Large intestine (tissue), 3 donors: Measurements from ENCODE around the gene EXOSC9. TPM values are rescaled to one million over a fixed set of nuclear protein-coding genes. Genes with fewer than 3 reads are reported as not detected.

Experiments used
- DNase-seq, 2 donors: peaks; one replicate each; pipeline versions ENCODE4 v3.0.0 to v3.0.0-alpha.2; 2013
- H3K27ac ChIP-seq: one replicate; pipeline ENCODE4 v1.5.1; 2013; ENCODE audit warnings: low read length
- H3K27me3 ChIP-seq: 2 replicates; pipeline ENCODE4 v1.6.1; 2013; ENCODE audit warnings: low read length; ENCODE audit not compliant: control insufficient read depth, insufficient read depth
- H3K36me3 ChIP-seq: 2 replicates; pipeline ENCODE4 v1.6.1; 2013; ENCODE audit warnings: low read length; ENCODE audit not compliant: control insufficient read depth, insufficient read depth
- H3K4me1 ChIP-seq: one replicate; pipeline ENCODE4 v1.6.1; 2013; ENCODE audit warnings: low read length; ENCODE audit not compliant: control insufficient read depth, insufficient read depth
- H3K4me3 ChIP-seq: one replicate; pipeline ENCODE4 v1.5.1; 2013; ENCODE audit warnings: low read length
- H3K9me3 ChIP-seq: one replicate; pipeline ENCODE4 v1.6.1; 2013; ENCODE audit warnings: mild to moderate bottlenecking, low read depth, low read length, moderate library complexity; ENCODE audit not compliant: control insufficient read depth
- WGBS: methylation state at CpG from one replicate; pipeline ENCODE4 v1.1.5; 2013; ENCODE audit warnings: low lambda C conversion rate; ENCODE audit not compliant: insufficient coverage; 5-methylcytosine and 5-hydroxymethylcytosine counted together
- polyA plus RNA-seq: library from polyadenylated mRNA; unstranded; fragments of 120-200 nt; gene quantifications from one replicate; pipeline ENCODE4 v1.2.1, GENCODE V29; 2013

Gene EXOSC9
- polyA plus RNA-seq, 1 donor, result 29.0 TPM

DNA sequence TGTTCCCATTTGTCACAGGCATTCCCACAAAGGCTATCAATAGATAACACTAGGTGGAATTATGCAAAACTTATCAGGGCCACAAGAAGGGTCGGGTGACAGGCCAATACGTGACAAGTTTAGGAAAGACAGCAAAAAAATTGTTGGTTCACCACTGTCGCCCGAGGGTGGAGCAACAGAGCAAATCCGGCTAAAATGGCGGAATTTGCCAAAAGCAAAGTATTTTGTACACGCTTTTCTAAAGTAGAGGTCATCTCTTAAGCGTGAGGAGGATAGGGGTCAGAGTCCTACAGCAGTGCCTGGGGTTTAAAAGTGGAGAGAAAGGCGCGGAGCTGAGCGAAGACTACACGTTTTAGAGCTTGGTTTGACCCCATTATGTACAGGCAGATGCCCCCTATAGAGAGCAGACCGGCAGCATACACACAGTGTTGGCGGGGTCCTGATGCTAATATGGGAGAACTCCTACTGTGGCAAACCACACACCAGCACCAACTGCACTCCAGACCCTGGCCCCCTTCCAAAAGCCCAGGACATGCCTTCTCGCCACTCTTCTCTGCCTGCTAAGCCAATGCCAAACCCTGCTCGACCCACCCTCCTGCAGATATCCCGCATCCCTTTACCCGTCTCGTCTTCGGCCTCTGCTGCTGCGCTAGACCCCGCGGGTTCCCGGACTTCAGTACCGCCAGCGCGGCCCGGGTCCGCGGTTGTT is 21.8 kb downstream of the EXOSC9 start:
- H3K27ac ChIP-seq, result peak overlapping the region; percentile 20
- no peaks in the 10 kb centered on the region for H3K4me1 ChIP-seq
- H3K9me3 ChIP-seq, result no peaks in the 10 kb centered on the region
- WGBS, result no CpG with 5 or more reads among the region's 30 CpGs
- peaks cover 8% of the 10 kb centered on the region for H3K36me3 ChIP-seq
- no peaks in the 10 kb centered on the region for H3K27me3 ChIP-seq
- H3K4me3 ChIP-seq, result peak overlapping the region; percentile 80
- DNase-seq, result peak; percentile 9 to 38

DNA sequence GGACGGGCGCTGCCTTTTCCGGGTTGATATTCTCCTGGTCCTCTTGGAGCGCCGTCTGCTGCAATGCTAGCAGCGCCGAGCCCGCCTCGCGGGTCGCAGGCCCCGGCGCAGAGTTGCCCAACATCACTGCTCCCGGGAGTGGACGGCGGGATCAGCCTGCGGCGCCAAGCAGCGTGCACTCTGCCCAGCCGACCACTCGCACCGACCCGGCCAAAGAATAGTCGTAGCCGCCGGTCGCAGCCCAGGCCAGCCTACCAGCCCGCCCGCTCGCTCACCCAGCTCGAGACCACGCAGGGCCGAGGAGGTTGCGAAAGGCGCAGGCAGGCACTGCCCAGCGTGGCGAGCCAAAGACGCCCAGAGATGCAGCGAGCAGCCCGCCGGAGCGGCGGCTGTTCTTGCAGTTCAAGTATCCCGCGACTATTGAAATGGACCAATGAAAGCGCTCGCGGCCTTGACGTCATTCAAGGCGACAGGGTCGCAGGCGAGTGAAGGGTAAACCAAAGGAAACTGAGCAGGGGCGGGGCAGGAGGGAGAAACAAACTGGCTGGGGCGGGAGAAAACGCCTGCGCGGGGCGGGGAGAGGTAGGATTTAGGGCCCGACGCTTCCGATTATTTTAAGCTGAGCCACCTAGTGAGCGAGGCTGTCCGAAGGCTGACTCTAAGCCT is 22.5 kb downstream of the EXOSC9 start, which contains the start of gene CCNA2:
Gene CCNA2, minus strand, starts transcription at position 379 of the 666 bp plus-strand sequence. Its CDS starts 255 bp downstream, at position 124.
- Histone ChIP-seq H3K4me1 (no peaks in the 10 kb centered on the region), H3K9me3 (no peaks in the 10 kb centered on the region), H3K27me3 (no peaks in the 10 kb centered on the region), H3K36me3 (peaks cover 4% of the 10 kb centered on the region), H3K4me3 (peak within 1 kb of the TSS; percentile 80), H3K27ac (peak within 1 kb of the TSS; percentile 61)
- WGBS, result no CpG with 5 or more reads among the region's 63 CpGs
- peak; percentile 94 to 95 for DNase-seq

DNA sequence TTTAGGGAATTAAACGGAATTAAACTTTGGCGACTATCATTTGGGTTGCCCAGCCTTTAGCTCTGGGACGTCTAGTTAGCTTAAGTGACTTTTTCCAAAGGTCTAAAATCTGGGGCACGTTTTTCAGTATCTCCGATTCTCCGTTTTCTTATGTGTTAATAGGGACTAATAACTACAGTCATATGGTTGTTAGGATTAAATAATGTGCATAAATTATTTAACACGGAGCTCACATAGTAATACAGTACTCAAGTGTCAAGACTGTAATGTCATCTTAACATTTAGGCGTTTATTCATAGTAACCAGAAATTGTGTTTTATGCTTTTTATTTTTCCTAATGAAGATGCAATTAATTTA is 23.0 kb downstream of the EXOSC9 start:
- Histone ChIP-seq H3K27ac (peak overlapping the region; percentile 61), H3K4me3 (peak overlapping the region; percentile 80), H3K9me3 (no peaks in the 10 kb centered on the region), H3K36me3 (peaks cover 4% of the 10 kb centered on the region), H3K27me3 (no peaks in the 10 kb centered on the region), H3K4me1 (no peaks in the 10 kb centered on the region)
- DNase-seq, result no peak
- 0% methylated on average over 1 of the region's 8 CpGs for WGBS

DNA sequence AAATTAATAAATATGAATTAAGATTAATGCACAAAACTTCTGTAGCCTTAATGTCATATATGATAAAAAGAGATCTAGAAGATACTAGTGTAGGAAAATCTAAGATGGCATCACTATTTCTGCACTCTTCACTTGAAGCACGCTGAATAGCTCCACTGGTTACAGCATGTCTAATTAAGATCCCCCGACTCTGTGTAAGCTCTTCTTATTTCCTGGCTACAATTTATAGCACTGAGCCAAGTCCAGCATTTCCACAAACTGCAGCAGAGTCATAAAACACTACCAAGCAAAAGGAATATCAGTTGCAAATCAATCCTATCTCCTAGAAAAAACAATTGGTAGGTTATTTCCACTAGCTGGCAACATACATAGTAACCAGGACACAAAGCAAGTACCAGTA is 23.8 kb downstream of the EXOSC9 start:
- no peaks in the 10 kb centered on the region for H3K27me3 ChIP-seq
- no peaks in the 10 kb centered on the region for H3K4me1 ChIP-seq
- H3K27ac ChIP-seq, result no peak overlapping the region
- WGBS, result no CpG with 5 or more reads among the region's 2 CpGs
- H3K4me3 ChIP-seq, result no peak overlapping the region
- peaks cover 8% of the 10 kb centered on the region for H3K36me3 ChIP-seq
- peak; percentile 61 to 85 for DNase-seq
- H3K9me3 ChIP-seq, result no peaks in the 10 kb centered on the region

DNA sequence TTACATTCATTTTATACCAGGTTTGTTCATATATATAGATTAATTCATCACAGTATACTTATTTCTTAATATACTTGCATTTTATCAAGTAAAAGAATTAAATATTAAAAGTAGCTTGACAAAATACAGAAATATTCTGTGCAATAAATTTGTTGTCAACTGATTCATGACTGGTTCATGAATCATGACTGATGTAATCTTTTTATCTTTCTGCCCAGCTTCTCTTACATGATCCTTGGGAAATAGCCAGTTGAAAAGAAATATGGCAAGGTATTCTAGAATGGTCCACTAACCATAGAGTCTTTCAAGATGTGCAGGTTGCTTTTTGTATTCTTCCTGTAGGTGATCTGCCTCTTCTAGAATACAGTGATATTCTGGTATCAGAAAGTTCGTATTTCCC is 26.7 kb downstream of the EXOSC9 start:
- no peak for DNase-seq
- peaks cover 14% of the 10 kb centered on the region for H3K36me3 ChIP-seq
- H3K4me1 ChIP-seq, result no peaks in the 10 kb centered on the region
- no peaks in the 10 kb centered on the region for H3K9me3 ChIP-seq
- H3K27ac ChIP-seq, result no peak overlapping the region
- H3K27me3 ChIP-seq, result no peaks in the 10 kb centered on the region
- WGBS, result 100% methylated on average over 1 of the region's 1 CpG
- H3K4me3 ChIP-seq, result no peak overlapping the region

DNA sequence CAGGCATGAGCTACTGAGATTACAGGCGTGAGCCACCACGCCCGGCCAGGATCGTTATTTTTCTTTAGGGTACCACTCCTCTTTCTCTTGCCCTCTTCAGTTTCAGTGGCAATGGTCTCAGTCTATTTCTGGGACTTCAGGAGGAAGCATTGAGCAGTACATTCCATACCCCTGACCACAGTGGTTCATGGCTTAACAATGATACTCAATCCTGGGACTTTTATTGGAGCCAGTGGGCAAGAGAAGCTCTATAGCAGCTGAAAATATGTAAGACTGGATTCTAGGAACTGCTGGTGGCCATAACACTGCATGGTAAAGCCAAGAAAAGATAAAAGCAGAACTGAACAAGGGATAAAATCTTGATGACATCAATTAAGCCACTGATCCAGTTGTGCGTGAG is 28.4 kb downstream of the EXOSC9 start:
- H3K4me1 ChIP-seq, result no peaks in the 10 kb centered on the region
- H3K27me3 ChIP-seq, result no peaks in the 10 kb centered on the region
- no peaks in the 10 kb centered on the region for H3K9me3 ChIP-seq
- H3K27ac ChIP-seq, result no peak overlapping the region
- no peak overlapping the region for H3K4me3 ChIP-seq
- peaks cover 17% of the 10 kb centered on the region for H3K36me3 ChIP-seq
- no peak for DNase-seq
- no CpG with 5 or more reads among the region's 5 CpGs for WGBS

DNA sequence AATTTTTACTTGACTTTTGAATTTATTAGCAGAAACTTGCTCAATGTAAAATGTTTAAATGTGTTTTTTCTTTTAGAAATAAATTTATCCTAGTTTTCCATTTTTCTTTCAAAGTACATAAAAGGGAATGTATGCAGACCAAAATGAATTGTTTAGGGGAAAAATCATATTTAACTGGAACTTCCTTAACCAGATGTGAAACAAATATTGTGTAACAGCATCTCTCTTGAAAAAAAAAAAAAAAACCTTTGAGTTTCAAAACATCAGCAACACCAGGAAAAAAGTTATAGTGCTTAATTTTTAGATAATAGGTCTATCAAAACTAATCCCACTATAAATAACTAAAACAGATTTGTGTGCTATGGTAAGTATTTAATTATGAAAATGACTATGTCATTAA is 37.0 kb downstream of the EXOSC9 start:
- H3K36me3 ChIP-seq, result peaks cover 5% of the 10 kb centered on the region
- no peak overlapping the region for H3K27ac ChIP-seq
- DNase-seq, result no peak

DNA sequence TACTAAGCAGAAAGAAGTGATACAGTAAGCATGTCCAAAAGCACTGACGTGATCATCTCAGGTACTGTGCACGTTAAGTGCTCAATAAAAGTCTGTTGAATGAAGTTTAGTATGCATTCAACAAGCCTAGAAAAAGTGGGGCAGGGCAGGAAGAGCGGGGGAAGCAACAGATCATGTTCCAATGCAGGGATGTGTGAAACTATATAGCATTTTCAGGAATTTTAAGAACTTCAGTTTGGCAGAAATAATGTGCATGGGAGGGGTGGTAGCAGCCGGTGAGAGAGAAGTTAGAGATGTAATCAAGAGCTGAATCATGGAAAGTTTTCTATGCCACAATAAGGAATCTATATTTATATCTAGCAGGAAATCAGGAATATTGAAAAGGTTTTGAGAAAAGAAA is 41.7 kb downstream of the EXOSC9 start:
- WGBS, result 100% methylated on average over 2 of the region's 4 CpGs
- Histone ChIP-seq H3K9me3 (no peaks in the 10 kb centered on the region), H3K4me1 (no peaks in the 10 kb centered on the region), H3K27me3 (no peaks in the 10 kb centered on the region), H3K4me3 (no peak overlapping the region), H3K36me3 (peaks cover 17% of the 10 kb centered on the region), H3K27ac (no peak overlapping the region)
- no peak for DNase-seq

More for the DNA sequence above, 37.0 kb downstream of the EXOSC9 start:
- Histone ChIP-seq H3K27me3 (no peaks in the 10 kb centered on the region), H3K4me1 (no peaks in the 10 kb centered on the region), H3K4me3 (no peak overlapping the region), H3K9me3 (no peaks in the 10 kb centered on the region)

DNA sequence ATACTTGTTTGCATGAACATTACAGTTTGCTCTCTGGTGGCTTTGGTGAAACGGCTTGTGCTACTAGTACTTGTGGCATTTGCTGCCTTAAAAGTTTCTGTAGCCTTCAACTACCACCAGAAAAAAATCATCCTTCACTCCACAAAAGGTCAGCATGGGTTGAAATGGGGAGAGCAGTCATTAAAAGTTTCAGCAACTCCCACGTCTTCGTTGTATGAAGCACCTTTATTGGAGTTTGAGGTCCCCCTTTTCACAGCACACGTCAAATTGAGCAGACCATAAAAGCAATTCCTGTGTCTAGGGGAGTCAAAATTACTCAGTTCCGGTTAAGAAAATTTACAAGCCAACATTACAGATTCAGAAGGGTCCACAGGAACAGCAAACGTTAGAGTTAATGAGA is 45.5 kb downstream of the EXOSC9 start:
- Histone ChIP-seq H3K4me3 (no peak overlapping the region), H3K9me3 (no peaks in the 10 kb centered on the region), H3K36me3 (peaks cover 25% of the 10 kb centered on the region), H3K27me3 (no peaks in the 10 kb centered on the region), H3K4me1 (no peaks in the 10 kb centered on the region), H3K27ac (no peak overlapping the region)
- no peak for DNase-seq
- WGBS, result no CpG with 5 or more reads among the region's 6 CpGs

DNA sequence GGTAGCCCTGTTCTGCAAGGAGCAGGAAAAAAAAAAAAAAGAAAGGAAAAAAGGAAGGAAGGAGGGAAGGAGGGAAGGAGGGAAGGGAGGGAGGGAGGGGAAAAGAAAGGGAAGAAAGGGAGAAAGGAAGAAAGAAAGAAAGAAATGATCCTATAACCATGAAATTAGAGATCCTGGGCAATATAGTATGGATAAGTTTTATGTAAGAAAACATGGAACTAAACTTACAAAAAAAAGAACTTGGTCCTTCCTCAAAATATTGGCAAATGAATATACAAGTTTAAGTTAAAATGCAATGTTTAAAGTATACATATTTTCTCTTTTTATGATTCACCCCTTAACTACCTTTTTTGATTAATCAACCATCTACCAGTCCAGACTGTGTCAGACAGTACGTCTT is 50.2 kb downstream of the EXOSC9 start:
- Histone ChIP-seq H3K36me3 (peaks cover 18% of the 10 kb centered on the region), H3K9me3 (no peaks in the 10 kb centered on the region), H3K4me1 (no peaks in the 10 kb centered on the region), H3K4me3 (no peak overlapping the region), H3K27me3 (no peaks in the 10 kb centered on the region), H3K27ac (no peak overlapping the region)
- DNase-seq, result no peak
- no CpG with 5 or more reads among the region's 1 CpG for WGBS

DNA sequence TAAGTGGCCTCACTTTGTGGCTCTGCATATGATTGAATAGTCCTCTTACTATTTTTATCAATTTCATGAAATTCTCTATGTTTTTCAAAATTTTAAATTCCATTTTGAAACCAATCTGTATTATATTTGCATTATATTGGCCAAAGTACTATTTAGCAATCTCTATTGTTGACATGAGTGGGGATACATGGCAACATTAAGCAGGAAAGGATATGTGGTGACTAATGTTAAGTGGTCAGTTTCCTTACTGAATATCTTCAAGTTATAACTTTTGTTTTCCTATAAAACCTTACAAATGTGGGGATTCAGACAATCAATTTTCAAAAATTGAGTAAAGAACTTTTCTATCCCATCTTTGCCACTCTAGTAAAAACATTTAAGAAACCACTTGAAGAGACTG is 59.0 kb downstream of the EXOSC9 start:
- Histone ChIP-seq H3K27me3 (no peaks in the 10 kb centered on the region), H3K9me3 (no peaks in the 10 kb centered on the region), H3K36me3 (peaks cover 10% of the 10 kb centered on the region), H3K4me1 (no peaks in the 10 kb centered on the region), H3K27ac (no peak overlapping the region), H3K4me3 (no peak overlapping the region)
- DNase-seq, result no peak
